Activated CD4-positive, alpha-beta T cell treated with anti-CD3 and anti-CD28 coated beads, Interleukin-2, amount 50 U/mL, for 24 hours (primary cell): ENCODE data around the gene CES3.

Source experiments
- DNase-seq, 2 donors: peaks; one replicate each; pipeline ENCODE4 v3.0.0-alpha.2; 2020; ENCODE audit warnings: low read depth in 1 of 2, low spot score in 1 of 2

CES3 gene

GRCh38 chr16:66961065-66961744 is at the start of gene CES3:
CES3 (plus strand) TSS chr16:66961266; CDS start chr16:66961308, 42 bp downstream.
- DNase-seq, result peak in 1 of 2 donors; percentile 46

- DNase-seq, result no peak
Measured at GRCh38 chr16:66911801-66912200, 49.3 kb upstream of the CES3 start.

- no peak for DNase-seq
Measured at GRCh38 chr16:66913081-66913480, 48.0 kb upstream of the CES3 start.

- DNase-seq, result no peak
Measured at GRCh38 chr16:66913711-66914110, 47.4 kb upstream of the CES3 start.

- DNase-seq, result no peak
Measured at GRCh38 chr16:66914541-66914940, 46.5 kb upstream of the CES3 start.

DNA sequence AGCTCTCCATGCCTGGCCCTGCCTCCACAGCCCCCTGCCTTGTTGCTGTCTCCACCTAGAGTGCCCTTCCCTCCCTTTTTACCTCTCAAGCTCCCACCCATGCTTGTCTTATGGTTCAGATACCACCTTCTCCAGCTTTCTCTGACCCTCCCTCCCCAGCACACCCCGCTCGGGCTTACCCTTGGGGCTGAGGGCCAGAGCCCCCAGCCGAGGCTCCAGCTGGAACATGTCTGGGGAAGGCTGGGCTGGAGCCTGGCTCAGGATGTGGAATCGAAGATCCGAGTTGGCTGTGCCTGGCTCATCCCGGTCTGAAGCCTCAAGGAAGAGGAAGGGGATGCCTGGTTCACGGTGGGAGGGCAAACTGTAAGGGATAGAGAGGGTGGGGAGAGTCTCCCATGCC is 46.0 kb upstream of the CES3 start:
- no peak for DNase-seq

GRCh38 chr16:66916518-66916917 is 44.5 kb upstream of the CES3 start:
- no peak for DNase-seq

GRCh38 chr16:66917741-66918140 is 43.3 kb upstream of the CES3 start:
- no peak for DNase-seq

DNA sequence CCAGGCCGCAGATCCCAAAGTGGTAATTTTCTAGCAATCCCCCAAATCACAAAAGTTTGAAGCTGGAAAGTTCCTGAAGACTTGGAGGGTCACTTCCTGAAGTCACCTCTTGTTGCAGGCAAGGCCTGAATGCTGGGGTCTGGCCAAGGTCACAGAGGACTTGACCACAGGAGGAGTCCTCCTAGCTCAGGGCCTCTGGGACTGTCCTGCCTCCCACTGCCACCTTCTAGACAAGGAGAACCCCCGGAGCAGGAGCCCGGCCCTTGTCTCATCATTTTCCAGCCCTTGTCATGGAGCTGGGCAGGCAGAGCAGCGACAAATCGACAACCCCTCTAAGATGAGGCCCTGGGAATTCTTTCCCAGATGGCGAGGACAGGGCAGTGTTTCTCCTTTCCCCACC is 42.7 kb upstream of the CES3 start:
- no peak for DNase-seq

DNA sequence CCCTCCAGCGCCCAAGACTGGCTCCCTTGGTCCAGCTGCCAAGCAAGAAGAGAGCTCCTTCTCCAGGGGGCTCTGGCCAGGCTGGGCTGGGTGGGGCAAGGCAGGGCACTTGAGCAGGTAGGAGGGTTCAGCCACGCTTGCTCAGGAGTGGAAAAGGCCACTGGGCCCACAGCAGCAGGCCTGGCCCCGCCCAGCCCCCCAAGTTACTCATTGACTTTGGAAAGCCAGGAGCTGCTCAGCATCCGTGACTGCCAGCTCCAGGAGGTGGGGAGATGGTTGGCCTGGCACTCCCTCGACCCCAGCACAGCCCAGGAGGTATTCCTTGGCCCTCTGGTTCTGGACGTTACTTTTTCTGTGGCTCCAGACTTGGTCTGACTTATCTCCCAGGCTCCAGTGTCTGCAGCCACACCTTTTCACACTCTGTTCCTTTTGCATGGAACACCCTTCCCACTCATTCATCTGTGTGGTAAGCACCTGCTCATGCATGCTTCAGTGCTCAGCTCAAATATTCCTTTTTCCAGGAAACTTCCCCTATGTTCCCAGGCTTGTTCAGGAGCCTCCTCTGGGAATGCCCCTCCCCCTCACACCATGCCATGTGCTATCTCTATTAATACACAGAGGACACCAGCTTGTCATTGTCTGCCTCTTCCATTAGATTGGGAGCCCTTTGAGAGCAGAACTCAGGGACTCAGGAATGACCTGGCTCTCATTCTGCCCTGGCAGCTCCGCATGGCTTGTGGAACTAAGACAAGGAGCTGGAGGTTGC is 42.1 kb upstream of the CES3 start, which contains the start of gene CDH16:
Gene CDH16 (minus strand): TSS at position 83 of the 766 bp plus-strand sequence. CDS start 820 bp downstream, outside the sequence.
- no peak for DNase-seq

DNA sequence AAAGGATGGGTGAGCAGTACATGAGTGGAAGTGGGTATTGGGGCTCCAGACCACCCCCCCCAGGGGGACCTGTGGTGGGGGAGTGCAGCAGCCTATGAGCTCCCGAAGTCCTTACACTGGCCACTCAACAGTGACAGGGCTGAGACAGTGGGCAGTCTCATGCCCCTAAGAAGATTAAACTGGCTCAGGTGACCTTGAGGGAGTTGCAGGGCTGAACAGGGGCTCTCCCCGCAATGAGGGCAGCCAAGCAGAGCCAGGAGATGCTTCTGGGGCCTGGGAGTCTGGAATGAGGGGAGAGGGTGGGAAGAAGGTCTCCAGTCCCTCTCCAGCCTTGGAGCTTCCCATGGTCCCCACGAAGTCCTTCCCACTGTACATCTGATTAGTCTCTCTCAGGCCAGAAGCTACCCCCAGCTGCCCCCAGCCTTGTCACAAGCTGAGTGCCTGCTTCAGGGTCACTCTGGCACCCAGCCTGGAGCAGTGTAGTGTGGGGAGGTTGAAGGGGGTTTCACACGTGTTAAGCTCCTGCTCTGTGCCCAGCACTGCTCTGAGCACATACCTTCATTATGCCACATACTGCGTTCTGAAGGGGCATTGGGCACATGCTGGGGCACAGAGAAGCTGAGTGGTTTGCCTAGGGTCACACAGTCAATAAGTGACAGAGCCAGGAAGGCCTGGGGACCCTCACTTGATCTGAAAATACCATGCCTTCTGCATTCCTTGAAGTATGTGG is 41.3 kb upstream of the CES3 start:
- DNase-seq, result no peak

DNA sequence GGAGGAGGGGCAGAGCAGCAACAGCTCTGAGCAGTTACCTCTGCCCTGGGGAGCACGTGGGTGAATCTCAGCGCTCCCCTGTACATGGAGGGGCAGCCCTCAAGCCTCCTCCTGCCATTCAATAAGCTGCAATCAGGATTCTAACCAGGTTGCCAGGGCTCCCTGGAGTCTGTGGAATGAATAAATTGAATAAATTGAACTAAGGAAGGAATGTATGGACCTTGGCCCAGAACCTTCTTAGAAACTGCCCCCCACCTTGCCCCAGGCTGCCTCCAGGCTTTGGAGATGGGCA is 40.8 kb upstream of the CES3 start:
- no peak for DNase-seq

DNA sequence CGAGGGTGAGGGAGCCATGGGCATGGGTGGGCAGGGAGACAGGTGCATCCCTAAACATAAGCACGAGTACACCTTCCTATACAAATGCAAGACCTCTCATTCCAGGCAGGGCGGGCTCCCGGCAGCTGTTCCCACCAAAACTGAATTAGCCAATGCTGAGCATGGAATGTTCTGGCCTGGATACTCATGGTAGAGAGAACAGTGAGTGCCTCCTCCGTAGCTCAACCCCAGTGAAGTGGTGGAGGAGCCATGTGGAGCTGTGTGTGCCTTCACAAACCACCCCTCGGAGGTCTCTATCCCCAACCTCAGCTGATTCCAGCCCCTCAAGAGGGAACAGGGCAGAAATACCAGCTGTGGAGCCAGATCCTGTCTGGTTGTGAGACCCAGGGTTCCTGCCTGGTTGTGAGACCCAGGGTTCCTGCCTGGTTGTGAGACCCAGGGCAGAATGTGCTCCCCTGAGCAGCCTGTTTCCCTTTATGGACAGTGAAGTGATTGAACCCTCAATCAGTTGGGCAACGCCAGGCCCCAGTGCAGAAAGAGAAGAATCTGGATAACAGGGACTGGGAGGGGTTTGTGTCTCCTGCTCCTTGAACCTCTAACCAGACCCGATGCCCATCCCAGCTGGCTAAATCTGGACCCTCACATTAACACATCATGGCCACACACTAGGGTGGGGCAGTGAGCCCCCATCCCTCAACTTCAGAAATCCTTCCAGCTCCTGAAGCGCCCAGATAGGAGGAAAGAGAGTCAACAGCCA is 40.0 kb upstream of the CES3 start:
- DNase-seq, result no peak

DNA sequence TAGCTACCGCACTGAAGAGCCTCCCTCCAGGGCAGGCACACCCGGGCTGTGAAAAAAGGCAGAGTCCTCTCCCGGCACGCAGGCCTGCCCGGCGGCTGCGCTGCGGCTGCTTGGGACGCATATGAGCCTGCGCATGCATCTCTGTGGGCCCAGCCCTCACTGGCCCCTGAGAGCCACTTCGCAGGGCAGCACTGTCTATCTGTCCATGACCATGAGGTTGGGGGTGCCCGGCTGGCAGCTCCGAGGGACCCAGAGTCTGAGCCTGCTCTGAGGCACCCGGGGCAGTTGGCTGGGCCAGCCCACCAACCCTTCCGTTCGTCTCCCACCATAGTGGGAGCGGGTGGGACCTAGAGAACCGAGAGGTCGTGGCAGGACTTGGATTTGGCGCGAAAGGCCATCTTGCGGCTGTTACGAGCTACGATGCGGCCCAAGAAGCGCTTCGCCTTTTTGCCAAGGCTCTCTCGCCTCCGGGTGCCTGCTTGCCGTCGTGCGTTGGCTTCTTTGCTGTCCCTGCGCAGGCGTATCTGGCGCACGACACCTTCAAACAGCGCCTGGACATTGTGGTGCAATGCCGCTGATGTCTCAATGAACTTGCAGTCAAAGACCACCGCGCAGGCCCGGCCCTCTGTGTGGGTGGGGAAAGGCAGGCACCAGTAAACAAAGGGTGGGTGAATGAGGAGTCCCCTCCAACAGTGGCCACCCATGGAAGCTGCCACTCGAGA is 39.2 kb upstream of the CES3 start:
- no peak for DNase-seq

DNA sequence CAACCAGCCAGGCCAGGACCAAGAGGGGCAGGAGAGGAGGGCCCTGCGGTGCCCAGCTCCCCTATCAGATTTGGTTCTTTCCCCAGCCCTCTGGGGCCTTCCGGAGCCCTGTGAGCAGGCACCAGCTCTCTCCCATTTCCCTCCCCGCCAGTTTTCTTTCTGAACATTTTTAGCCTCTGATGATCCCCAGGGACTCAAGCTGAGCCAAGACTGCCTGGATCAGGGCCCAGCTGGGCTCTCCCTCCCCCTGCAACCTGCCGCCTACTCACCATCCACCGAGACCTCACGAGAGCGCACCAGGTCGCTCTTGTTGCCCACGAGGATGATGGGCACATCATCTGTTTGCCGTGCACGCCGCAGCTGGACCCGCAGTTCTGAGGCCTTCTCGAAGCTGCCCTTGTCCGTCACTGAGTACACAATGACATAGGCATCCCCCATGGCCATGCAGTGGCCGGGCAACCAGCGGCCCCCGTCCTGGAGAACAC is 37.8 kb upstream of the CES3 start:
- DNase-seq, result no peak

DNA sequence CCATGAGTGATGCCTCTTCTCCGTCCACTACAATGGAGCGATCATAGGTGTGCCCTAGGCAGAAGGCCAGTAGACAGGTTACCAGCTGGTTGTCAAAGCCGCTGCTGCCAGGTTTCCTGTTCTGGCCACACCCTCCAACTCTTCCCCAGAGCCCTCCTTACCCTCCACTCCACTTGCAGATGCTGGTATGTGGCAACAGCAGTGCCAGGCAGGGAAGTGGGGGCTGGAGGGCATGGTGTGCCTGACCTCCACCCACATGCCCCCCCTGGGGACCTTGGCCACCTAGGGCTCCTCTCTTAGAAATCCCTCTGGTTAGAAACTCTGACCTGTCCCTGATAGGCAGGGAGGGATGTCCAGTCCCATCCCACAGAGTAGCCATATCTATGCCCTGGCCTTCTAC is 37.2 kb upstream of the CES3 start:
- no peak for DNase-seq

GRCh38 chr16:66924527-66925321 is 36.3 kb upstream of the CES3 start:
- DNase-seq, result no peak

GRCh38 chr16:66925322-66925840 is 35.7 kb upstream of the CES3 start, which contains the start of gene RRAD:
RRAD (minus strand) TSS chr16:66925535; CDS start chr16:66925179, 356 bp downstream.
- no peak for DNase-seq

DNA sequence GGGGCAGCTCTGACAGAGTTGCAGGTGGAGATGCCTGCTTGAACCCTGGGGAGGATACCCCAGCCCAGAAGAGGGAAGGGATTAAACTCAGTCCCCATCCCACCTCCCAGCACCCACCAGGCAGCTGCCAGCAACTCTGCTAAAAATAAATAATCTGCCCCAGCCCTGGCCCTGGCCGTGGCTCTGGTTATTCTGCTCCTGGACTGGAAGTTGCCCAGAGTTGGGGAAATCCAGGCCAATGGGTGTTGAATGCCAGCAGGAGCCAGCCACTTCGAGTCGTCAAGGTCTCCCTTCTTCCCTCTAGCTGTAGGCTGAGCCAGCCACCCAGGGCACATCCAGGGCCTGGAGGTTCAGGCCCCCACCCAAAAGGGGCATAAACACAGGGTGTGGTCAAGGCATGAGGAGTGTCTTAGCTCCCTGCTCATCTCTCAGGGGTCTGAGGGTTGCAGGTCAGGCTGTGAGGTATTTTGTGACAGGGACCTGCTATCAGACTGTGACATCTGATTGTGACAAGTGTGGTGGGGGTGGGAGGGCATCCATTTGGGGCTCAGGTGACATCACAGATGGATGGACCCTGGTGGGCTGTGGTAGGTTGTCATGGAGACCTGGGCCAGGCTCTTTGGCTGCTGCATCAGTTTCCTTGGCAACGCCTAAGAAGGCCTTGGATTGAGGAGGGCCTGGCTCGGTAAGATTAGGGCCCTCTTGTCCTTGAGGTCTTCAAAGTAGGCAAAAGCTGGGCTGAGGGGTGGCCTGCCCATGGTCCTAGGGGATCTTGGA is 34.7 kb upstream of the CES3 start:
- DNase-seq, result no peak
